Uterus (tissue), 2 donors: Measurements from ENCODE around the gene BMP2.

Experiments
- POLR2A ChIP-seq, 2 donors: fragments of 450-650 bp; IDR thresholded peaks; one replicate each; pipeline ENCODE4 v1.6.1; 2016; ENCODE audit warnings: antibody characterized with exemption in 2 of 2, mild to moderate bottlenecking in 1 of 2, moderate library complexity in 1 of 2
- TF ChIP-seq, protein P1 (sequence below), 4 experiments: fragments of 200-600 bp in 2 of 4; fragments of 450-650 bp in 2 of 4; sonication (generic) in 2 of 4; IDR thresholded peaks; one replicate each; pipeline ENCODE4 v1.5.1; 2016 to 2019; ENCODE audit warnings: antibody characterized with exemption in 4 of 4, mild to moderate bottlenecking in 2 of 4, moderate library complexity in 1 of 4

DNA sequence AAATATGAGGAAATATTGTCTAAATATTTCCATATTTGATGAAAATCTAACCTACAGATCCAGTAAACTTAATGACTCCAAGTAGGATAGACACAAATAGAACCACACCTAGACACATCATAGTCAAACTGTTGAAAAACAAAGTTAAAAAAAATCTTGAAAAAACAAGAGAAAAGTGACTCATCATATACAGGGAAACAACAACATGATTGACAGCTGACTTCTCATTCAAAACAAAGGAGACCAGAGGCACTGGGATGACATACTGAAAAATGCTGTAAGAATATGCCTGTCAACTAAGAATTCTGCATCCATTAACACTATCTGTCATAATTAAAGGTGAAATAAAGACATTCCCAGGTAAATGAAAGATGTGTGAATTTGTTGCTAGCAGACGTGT is 38.8 kb downstream of the BMP2 start:
- TF ChIP-seq POLR2A (IDR thresholded peaks at IDR 0.05), result no peak
- TF ChIP-seq, protein P1, sequence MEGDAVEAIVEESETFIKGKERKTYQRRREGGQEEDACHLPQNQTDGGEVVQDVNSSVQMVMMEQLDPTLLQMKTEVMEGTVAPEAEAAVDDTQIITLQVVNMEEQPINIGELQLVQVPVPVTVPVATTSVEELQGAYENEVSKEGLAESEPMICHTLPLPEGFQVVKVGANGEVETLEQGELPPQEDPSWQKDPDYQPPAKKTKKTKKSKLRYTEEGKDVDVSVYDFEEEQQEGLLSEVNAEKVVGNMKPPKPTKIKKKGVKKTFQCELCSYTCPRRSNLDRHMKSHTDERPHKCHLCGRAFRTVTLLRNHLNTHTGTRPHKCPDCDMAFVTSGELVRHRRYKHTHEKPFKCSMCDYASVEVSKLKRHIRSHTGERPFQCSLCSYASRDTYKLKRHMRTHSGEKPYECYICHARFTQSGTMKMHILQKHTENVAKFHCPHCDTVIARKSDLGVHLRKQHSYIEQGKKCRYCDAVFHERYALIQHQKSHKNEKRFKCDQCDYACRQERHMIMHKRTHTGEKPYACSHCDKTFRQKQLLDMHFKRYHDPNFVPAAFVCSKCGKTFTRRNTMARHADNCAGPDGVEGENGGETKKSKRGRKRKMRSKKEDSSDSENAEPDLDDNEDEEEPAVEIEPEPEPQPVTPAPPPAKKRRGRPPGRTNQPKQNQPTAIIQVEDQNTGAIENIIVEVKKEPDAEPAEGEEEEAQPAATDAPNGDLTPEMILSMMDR (IDR thresholded peaks at IDR 0.05), result no peak
